PFSK-1 (cell line): Measurements from ENCODE around the gene CCM2L.

Experiments
- FOXP2 ChIP-seq: optimal IDR thresholded peaks from 2 replicates; pipeline ENCODE3; 2011; ENCODE audit warnings: borderline replicate concordance, control low read depth, inconsistent platforms; ENCODE audit not compliant: insufficient read depth; ENCODE audit errors: extremely low read length, extremely low read depth
- POLR2AphosphoS5 ChIP-seq: IDR thresholded peaks from 2 replicates; pipeline ENCODE4 v1.6.1; 2012; ENCODE audit warnings: low read depth, mild to moderate bottlenecking, control low read depth, low read length, moderate library complexity
- SIN3A ChIP-seq: IDR thresholded peaks from 2 replicates; pipeline ENCODE4 v1.6.1; 2012; ENCODE audit warnings: mild to moderate bottlenecking, low read length, moderate library complexity, borderline replicate concordance; ENCODE audit not compliant: insufficient read depth
- TAF1 ChIP-seq: IDR thresholded peaks from 2 replicates; pipeline ENCODE4 v1.6.1; 2012; ENCODE audit warnings: low read length, control low read depth, borderline replicate concordance; ENCODE audit not compliant: insufficient read depth
- TF ChIP-seq, protein P1 (sequence below), 2 experiments: IDR thresholded peaks; 2 replicates each; pipeline versions ENCODE4 v1.6.1 to v1.8.0; 2011 to 2012; ENCODE audit warnings: low read depth in 2 of 2, low read length in 2 of 2, control low read depth in 1 of 2, inconsistent platforms in 1 of 2, mild to moderate bottlenecking in 1 of 2, moderate library complexity in 1 of 2; ENCODE audit not compliant: insufficient read depth in 1 of 2

DNA sequence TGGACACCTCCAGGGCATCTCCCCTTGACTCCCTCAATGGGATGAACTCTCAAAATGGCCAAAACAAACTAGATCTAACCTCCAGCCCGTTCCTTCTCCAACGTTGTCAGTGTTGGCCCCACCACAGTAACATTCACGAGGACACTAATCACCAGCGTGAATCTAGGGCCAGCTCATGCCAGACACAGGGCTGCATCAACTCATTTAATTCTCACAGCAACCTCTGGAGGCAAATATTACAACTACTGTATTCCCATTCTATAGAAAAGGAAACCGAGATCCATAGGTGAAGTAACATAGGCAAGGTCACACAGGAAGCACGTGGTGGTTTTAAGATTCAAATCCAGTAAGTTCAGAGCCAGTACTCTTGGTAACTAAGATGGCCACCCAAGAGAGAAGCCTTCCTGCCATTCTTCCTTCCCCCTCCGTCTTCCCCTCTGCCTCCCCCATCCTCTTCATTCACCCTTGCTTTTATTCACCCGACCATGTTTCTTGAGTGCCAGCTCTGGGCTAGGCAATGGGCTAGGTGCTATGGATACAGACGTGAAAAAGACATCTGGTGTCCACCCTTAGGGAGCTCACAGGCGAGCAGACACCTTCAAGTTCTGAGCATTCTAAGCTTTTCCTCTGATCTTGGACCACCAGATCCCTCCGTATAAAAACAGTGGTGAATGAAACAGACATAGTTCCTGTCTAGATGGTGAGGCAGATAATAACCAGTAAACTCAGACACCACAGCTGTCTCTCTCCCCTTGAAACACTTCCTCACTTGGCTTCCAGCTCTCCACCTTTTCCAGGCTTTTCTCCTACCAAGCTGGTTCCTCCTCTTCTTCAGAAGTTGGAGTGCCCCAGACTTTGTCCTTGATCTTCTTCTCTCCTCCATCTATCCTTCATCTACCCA is 9.6 kb downstream of the CCM2L start:
- TF ChIP-seq TAF1 = no peak
- TF ChIP-seq SIN3A = no peak
- TF ChIP-seq POLR2AphosphoS5 = no peak
- TF ChIP-seq, protein P1, sequence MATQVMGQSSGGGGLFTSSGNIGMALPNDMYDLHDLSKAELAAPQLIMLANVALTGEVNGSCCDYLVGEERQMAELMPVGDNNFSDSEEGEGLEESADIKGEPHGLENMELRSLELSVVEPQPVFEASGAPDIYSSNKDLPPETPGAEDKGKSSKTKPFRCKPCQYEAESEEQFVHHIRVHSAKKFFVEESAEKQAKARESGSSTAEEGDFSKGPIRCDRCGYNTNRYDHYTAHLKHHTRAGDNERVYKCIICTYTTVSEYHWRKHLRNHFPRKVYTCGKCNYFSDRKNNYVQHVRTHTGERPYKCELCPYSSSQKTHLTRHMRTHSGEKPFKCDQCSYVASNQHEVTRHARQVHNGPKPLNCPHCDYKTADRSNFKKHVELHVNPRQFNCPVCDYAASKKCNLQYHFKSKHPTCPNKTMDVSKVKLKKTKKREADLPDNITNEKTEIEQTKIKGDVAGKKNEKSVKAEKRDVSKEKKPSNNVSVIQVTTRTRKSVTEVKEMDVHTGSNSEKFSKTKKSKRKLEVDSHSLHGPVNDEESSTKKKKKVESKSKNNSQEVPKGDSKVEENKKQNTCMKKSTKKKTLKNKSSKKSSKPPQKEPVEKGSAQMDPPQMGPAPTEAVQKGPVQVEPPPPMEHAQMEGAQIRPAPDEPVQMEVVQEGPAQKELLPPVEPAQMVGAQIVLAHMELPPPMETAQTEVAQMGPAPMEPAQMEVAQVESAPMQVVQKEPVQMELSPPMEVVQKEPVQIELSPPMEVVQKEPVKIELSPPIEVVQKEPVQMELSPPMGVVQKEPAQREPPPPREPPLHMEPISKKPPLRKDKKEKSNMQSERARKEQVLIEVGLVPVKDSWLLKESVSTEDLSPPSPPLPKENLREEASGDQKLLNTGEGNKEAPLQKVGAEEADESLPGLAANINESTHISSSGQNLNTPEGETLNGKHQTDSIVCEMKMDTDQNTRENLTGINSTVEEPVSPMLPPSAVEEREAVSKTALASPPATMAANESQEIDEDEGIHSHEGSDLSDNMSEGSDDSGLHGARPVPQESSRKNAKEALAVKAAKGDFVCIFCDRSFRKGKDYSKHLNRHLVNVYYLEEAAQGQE (IDR thresholded peaks at IDR 0.05; ENCODE audit: insufficient read depth in 1 of 2, low read depth in 2 of 2, low read length in 2 of 2) = no peak
- no peak for TF ChIP-seq FOXP2
